Large intestine (tissue), 12 donors: ENCODE measurements around the gene CCNA1. TPM values are rescaled to one million over a fixed set of nuclear protein-coding genes. Genes with fewer than 3 reads are reported as not detected.

Experiments
- DNase-seq, 2 donors: peaks; one replicate each; pipeline versions ENCODE4 v3.0.0 to v3.0.0-alpha.2; 2013
- H3K27ac ChIP-seq: one replicate; pipeline ENCODE4 v1.5.1; 2013; ENCODE audit warnings: low read length
- H3K27me3 ChIP-seq: 2 replicates; pipeline ENCODE4 v1.6.1; 2013; ENCODE audit warnings: low read length; ENCODE audit not compliant: control insufficient read depth, insufficient read depth
- H3K36me3 ChIP-seq: 2 replicates; pipeline ENCODE4 v1.6.1; 2013; ENCODE audit warnings: low read length; ENCODE audit not compliant: control insufficient read depth, insufficient read depth
- H3K4me1 ChIP-seq: one replicate; pipeline ENCODE4 v1.6.1; 2013; ENCODE audit warnings: low read length; ENCODE audit not compliant: control insufficient read depth, insufficient read depth
- H3K4me3 ChIP-seq: one replicate; pipeline ENCODE4 v1.5.1; 2013; ENCODE audit warnings: low read length
- H3K9me3 ChIP-seq: one replicate; pipeline ENCODE4 v1.6.1; 2013; ENCODE audit warnings: mild to moderate bottlenecking, low read depth, low read length, moderate library complexity; ENCODE audit not compliant: control insufficient read depth
- WGBS: methylation state at CpG from one replicate; pipeline ENCODE4 v1.1.5; 2013; ENCODE audit warnings: low lambda C conversion rate; ENCODE audit not compliant: insufficient coverage; 5-methylcytosine and 5-hydroxymethylcytosine counted together
- long read RNA-seq, 11 donors: transcript quantifications; one replicate each; lab custom pipeline, GENCODE V29; 2026
- polyA plus RNA-seq: library from polyadenylated mRNA; unstranded; fragments of 120-200 nt; gene quantifications from one replicate; pipeline ENCODE4 v1.2.1, GENCODE V29; 2013

CCNA1 gene
- polyA plus RNA-seq = 1.5 TPM
- long read RNA-seq, donor 1 = 0 reads
- long read RNA-seq, donor 2 = 0 reads
- long read RNA-seq, donor 3 = 0 reads
- long read RNA-seq, donor 4 = 0 reads
- long read RNA-seq, donor 5 = 0 reads
- long read RNA-seq, donor 6 = 0 reads
- long read RNA-seq, donor 7 = 0 reads
- long read RNA-seq, donor 8, partial matches to known transcripts = 0 of 1 reads
- long read RNA-seq, donor 8, other reads (novel, unspliced or antisense) = 0 of 1 reads
- long read RNA-seq, donor 9, partial matches to known transcripts = 0 of 1 reads
- long read RNA-seq, donor 9, other reads (novel, unspliced or antisense) = 0 of 1 reads
- long read RNA-seq, donor 10 = 0 reads
- long read RNA-seq, donor 11 = 0 reads

DNA sequence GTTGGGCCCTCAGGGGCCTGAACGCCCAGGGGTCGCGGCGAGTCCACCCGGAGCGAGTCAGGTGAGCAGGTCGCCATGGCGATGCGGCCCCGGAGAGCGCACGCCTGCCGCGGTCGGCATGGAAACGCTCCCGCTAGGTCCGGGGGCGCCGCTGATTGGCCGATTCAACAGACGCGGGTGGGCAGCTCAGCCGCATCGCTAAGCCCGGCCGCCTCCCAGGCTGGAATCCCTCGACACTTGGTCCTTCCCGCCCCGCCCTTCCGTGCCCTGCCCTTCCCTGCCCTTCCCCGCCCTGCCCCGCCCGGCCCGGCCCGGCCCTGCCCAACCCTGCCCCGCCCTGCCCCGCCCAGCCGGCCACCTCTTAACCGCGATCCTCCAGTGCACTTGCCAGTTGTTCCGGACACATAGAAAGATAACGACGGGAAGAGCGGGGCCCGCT is at the start of gene CCNA1:
CCNA1 (plus strand) TSS at position 390 of the 439 bp plus-strand sequence. CDS start 562 bp downstream, outside the sequence.
- peak within 1 kb of the TSS; percentile 6 for H3K4me3 ChIP-seq
- DNase-seq = peak; percentile 15 to 23
- H3K27me3 ChIP-seq = peaks cover 64% of the 10 kb centered on the region
- H3K9me3 ChIP-seq = peaks cover 4% of the 10 kb centered on the region
- H3K4me1 ChIP-seq = peaks cover 8% of the 10 kb centered on the region
- H3K27ac ChIP-seq = no peak within 1 kb of the TSS
- no CpG with 5 or more reads among the region's 46 CpGs for WGBS
- no peaks in the 10 kb centered on the region for H3K36me3 ChIP-seq

DNA sequence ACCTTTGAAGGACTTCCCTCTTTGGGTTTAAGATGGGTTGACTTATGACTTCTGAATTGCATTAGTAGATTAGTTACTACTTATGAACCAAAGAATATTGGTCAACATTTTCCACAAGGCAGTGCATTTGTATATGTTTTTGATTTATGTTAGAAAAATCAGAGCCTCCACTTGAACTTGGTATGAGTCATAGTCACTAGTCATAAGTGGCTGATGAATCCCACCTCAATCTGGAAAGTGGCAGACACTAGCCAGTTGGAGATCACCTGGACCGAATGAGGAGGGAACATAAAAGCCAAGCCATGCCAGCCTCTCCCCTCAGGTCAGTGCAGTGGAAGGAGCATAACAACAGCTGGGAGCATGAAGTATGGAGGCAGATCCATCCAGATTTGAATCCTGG is 46.8 kb upstream of the CCNA1 start:
- no peaks in the 10 kb centered on the region for H3K36me3 ChIP-seq
- peaks cover 4% of the 10 kb centered on the region for H3K27me3 ChIP-seq
- H3K27ac ChIP-seq = no peak overlapping the region
- no peaks in the 10 kb centered on the region for H3K4me1 ChIP-seq
- H3K9me3 ChIP-seq = no peaks in the 10 kb centered on the region
- WGBS = no CpG with 5 or more reads among the region's 1 CpG
- DNase-seq = no peak
- H3K4me3 ChIP-seq = no peak overlapping the region

DNA sequence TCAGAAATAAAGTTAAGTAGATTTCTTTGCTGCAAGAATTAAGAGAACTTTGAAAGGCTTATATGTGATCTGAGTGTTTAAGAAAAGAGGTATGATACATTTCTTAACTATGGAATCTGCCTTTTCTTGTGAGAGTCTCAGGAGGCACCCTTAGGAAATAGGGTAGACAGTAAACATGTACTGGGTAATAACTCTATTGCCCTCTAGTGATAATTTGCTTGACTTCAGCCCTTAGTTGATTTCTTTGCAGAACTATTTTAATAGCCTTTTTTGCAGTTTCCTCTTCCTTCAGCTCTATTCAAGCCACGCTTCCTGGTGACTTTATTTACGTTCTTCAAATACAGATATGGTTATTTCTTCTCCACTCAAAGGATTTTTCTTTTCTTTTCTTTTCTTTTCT is 37.0 kb upstream of the CCNA1 start:
- Histone ChIP-seq H3K9me3 (no peaks in the 10 kb centered on the region), H3K36me3 (no peaks in the 10 kb centered on the region), H3K27ac (no peak overlapping the region), H3K4me1 (no peaks in the 10 kb centered on the region), H3K27me3 (no peaks in the 10 kb centered on the region), H3K4me3 (no peak overlapping the region)
- WGBS = 24% methylated on average over 2 of the region's 2 CpGs
- DNase-seq = peak; percentile 20 to 25

DNA sequence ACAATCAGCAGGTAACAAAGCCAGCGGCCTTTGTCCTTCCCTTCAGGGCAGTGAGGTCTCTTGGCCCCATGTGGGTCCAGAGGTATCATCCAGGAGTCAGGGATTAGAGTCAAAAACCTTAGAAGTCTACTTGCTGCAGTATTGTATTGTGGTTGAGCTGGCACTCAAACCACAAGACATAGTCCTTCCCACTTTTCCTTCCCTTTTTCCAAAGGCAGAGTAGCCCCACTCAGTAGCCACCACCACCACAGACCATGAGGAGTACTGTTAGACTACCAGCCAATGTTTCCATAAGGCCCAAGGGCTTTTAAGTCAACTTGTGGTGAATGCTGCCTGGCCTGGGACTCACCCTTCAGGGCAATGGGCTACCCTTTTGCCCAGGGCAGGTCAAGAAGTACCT is 27.1 kb upstream of the CCNA1 start:
- Histone ChIP-seq H3K27ac (no peak overlapping the region), H3K4me1 (no peaks in the 10 kb centered on the region), H3K4me3 (no peak overlapping the region), H3K9me3 (no peaks in the 10 kb centered on the region), H3K36me3 (no peaks in the 10 kb centered on the region), H3K27me3 (no peaks in the 10 kb centered on the region)
- no peak for DNase-seq
- no CpG with 5 or more reads among the region's 1 CpG for WGBS

DNA sequence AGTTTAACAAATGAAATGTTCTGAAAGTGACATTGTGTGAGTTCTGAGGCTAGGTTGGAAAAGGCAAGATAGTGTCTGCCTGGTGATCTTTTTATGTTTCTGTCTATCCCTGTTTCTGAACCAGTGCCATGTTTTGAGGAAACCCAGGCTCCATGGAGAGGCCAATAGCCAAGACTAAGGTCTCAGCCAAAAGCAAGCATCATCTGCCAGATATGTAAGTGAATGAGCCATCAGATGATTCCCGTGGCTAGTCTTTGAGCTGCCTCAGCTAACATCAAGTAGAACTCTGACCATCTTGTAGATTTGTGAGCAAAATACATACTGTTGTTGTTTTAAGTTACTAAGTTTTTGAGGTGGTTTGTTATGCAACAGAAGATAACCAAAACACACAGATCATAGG is 19.6 kb upstream of the CCNA1 start:
- no peak for DNase-seq
- no peak overlapping the region for H3K27ac ChIP-seq
- WGBS = no CpG with 5 or more reads among the region's 1 CpG
- no peaks in the 10 kb centered on the region for H3K36me3 ChIP-seq
- no peaks in the 10 kb centered on the region for H3K4me1 ChIP-seq
- no peaks in the 10 kb centered on the region for H3K9me3 ChIP-seq
- no peaks in the 10 kb centered on the region for H3K27me3 ChIP-seq
- no peak overlapping the region for H3K4me3 ChIP-seq

DNA sequence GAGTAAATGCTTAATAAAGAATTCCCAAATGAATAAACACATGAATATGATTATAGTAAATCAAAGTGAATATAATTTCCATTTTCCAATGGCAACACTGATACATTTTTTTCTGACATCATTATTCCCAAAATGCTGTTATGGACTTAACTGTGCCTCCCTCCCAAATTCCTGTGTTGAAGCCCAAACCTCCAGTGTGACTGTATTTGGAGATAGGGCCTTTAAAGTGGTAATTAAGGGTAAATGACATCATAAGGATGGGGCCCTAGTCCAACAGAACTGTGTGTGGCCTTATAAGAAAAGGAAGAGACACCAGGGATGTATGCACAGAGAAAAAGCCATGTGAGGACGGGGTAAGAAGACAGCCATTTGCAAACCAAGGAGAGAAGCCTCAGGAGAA is 19.1 kb upstream of the CCNA1 start:
- Histone ChIP-seq H3K27ac (no peak overlapping the region), H3K9me3 (no peaks in the 10 kb centered on the region), H3K27me3 (no peaks in the 10 kb centered on the region), H3K4me1 (peaks cover 1% of the 10 kb centered on the region), H3K4me3 (no peak overlapping the region), H3K36me3 (no peaks in the 10 kb centered on the region)
- no peak for DNase-seq
- no CpG with 5 or more reads among the region's 1 CpG for WGBS

DNA sequence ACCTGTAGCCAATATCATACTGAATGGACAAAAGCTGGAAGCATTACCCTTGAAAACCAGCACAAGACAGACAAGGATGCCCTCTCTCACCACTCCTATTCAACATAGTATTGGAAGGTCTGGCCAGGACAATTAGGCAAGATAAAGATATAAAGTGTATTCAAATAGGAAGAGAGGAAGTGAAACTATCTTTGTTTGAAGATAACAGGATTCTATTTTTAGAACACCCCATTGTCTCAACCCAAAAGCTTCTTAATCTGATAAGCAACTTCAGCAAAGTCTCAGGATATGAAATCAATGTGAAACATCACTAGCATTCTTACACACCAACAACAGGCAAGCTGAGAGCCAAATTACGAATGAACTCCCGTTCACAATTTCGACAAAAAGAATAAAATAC is 17.8 kb upstream of the CCNA1 start:
- 100% methylated on average over 2 of the region's 3 CpGs for WGBS
- peaks cover 7% of the 10 kb centered on the region for H3K4me1 ChIP-seq
- H3K4me3 ChIP-seq = no peak overlapping the region
- H3K27ac ChIP-seq = no peak overlapping the region
- no peak for DNase-seq
- H3K36me3 ChIP-seq = no peaks in the 10 kb centered on the region
- H3K9me3 ChIP-seq = no peaks in the 10 kb centered on the region
- H3K27me3 ChIP-seq = no peaks in the 10 kb centered on the region

DNA sequence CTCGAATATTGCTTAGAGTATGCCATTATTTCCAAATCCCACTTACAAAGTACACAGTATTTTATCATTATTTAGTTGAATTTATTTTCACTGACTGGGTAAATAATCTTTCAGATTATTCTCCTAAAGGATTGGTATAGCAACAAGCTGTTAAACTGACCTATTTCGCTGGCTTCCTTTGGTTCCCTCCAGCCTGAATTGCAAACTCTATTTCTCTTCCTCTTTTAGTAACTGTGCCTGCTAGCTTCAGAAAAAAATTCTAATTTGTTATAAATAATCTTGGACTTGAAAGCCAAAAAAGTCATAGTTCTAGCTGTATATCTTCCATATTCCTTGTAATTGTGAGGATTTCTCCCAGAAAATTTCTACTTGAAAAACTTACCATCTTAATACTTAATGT is 15.0 kb upstream of the CCNA1 start:
- 40% methylated on average over 1 of the region's 2 CpGs for WGBS
- Histone ChIP-seq H3K9me3 (no peaks in the 10 kb centered on the region), H3K4me3 (no peak overlapping the region), H3K27me3 (peaks cover 8% of the 10 kb centered on the region), H3K36me3 (no peaks in the 10 kb centered on the region), H3K27ac (peak overlapping the region; percentile 43), H3K4me1 (peaks cover 7% of the 10 kb centered on the region)
- no peak for DNase-seq

DNA sequence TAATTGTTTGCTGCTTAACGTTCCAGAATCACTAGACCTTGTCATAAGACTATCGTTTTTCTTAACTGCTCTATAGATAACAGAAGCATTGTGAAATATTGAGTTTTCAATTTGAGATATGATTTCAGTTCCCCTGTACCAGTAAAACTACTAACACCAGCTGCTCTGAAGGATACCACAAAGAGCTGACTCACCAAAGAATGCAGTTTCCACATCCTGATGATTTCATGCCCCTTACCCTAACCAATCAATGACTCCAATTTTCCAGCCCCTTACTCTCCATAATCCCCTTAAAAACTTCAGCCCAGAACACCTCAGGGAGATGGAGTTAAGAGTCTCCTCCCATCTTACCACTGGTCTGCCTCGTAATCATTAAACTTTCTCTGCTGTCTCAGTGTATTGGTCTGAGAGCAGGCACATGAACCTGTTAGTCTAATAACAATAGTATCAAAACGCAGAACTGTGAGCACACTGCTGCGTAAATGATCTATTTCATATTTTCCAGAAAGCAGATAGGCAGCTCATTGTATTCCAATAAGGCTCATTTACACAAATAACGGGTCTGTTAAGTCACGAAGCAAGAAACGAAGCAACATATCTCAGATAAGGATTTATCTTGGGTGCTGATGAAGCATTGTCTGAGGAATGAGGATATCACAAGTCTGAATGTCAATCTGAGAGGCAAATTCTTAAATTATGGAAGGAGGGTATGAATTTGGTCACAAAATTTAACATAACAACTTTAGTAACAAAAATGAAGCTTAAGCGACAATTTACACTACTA is 14.1 kb upstream of the CCNA1 start:
- Histone ChIP-seq H3K4me1 (peaks cover 7% of the 10 kb centered on the region), H3K4me3 (no peak overlapping the region), H3K36me3 (no peaks in the 10 kb centered on the region), H3K27ac (peak overlapping the region; percentile 39), H3K27me3 (peaks cover 8% of the 10 kb centered on the region), H3K9me3 (no peaks in the 10 kb centered on the region)
- peak; percentile 28 to 55 for DNase-seq
- 70% methylated on average over 2 of the region's 9 CpGs for WGBS

DNA sequence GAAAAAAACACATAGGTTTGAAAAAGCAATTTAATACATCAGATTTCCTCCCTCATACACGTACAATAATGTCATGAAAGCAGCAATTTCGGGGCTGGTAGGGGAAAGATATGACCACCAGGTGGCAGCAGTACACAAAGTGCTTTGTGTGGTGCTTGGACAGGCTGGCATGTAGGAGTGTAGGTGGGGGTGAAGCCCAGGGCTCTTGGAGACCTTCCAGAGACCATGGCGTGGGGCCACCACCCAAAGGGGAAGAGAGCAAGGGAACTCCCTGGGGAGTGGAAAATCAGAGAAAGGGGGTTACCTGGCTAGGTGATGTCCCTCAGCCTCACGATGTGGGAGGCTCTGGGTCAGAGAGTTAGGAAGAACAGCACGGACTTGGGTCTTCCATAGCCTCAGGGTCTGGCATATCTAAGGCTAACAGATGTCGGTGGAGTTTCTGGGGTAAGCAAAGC is 11.8 kb upstream of the CCNA1 start:
- Histone ChIP-seq H3K27ac (no peak overlapping the region), H3K27me3 (peaks cover 8% of the 10 kb centered on the region), H3K4me3 (no peak overlapping the region), H3K36me3 (no peaks in the 10 kb centered on the region), H3K4me1 (peaks cover 7% of the 10 kb centered on the region), H3K9me3 (no peaks in the 10 kb centered on the region)
- DNase-seq = peak; percentile 42 to 52
- no CpG with 5 or more reads among the region's 6 CpGs for WGBS
